NCI-H82 (cell line): ENCODE results near the gene DOCK9.

Experiments
- DNase-seq: peaks from one replicate; lab custom pipeline; 2025; lab: John Stamatoyannopoulos, UW

DOCK9 gene

GRCh38 chr13:98998831-98999638, 21.2 kb upstream of the DOCK9 start:
- DNase-seq: peak; percentile 53

GRCh38 chr13:98997738-98998641, 20.1 kb upstream of the DOCK9 start:
- DNase-seq: peak; percentile 21

GRCh38 chr13:98997011-98997730, 19.3 kb upstream of the DOCK9 start:
- no peak for DNase-seq

GRCh38 chr13:98996046-98996445, 18.2 kb upstream of the DOCK9 start:
- no peak for DNase-seq

- DNase-seq: no peak
Measured at GRCh38 chr13:98994896-98995295, 17.0 kb upstream of the DOCK9 start.

GRCh38 chr13:98994080-98994479, 16.2 kb upstream of the DOCK9 start:
- DNase-seq: no peak

- DNase-seq: no peak
Measured at GRCh38 chr13:98992355-98992754, 14.5 kb upstream of the DOCK9 start.

- DNase-seq: no peak
Measured at GRCh38 chr13:98990701-98991100, 12.8 kb upstream of the DOCK9 start.

GRCh38 chr13:98989469-98990235, 11.8 kb upstream of the DOCK9 start:
- no peak for DNase-seq

GRCh38 chr13:98988780-98989179, 10.9 kb upstream of the DOCK9 start:
- DNase-seq: no peak

- no peak for DNase-seq
Measured at GRCh38 chr13:98988277-98988676, 10.4 kb upstream of the DOCK9 start.

GRCh38 chr13:98987275-98987674, 9.4 kb upstream of the DOCK9 start:
- DNase-seq: no peak

GRCh38 chr13:98986226-98986846, 8.5 kb upstream of the DOCK9 start:
- no peak for DNase-seq

- no peak for DNase-seq
Measured at GRCh38 chr13:98985591-98985990, 7.7 kb upstream of the DOCK9 start.

GRCh38 chr13:98984983-98985382, 7.1 kb upstream of the DOCK9 start:
- peak; percentile 48 for DNase-seq

GRCh38 chr13:98984118-98984517, 6.3 kb upstream of the DOCK9 start:
- no peak for DNase-seq

GRCh38 chr13:98983182-98983581, 5.3 kb upstream of the DOCK9 start:
- DNase-seq: no peak

- no peak for DNase-seq
Measured at GRCh38 chr13:98981369-98982080, 3.7 kb upstream of the DOCK9 start.

- DNase-seq: no peak
Measured at GRCh38 chr13:98979012-98979660, 1.3 kb upstream of the DOCK9 start.

- no peak for DNase-seq
Measured at GRCh38 chr13:98978280-98978679, 416 bp upstream of the DOCK9 start.
